HG03280 (cell line): Measurements from ENCODE around the gene PTPRR.

Experiments used
- ATAC-seq: cut with Tn5 transposase; IDR thresholded peaks from one replicate; pipeline ENCODE4 v1.9.1; 2021; ENCODE audit warnings: mild to moderate bottlenecking, moderate library complexity; ENCODE audit not compliant: unreplicated experiment

PTPRR gene

DNA sequence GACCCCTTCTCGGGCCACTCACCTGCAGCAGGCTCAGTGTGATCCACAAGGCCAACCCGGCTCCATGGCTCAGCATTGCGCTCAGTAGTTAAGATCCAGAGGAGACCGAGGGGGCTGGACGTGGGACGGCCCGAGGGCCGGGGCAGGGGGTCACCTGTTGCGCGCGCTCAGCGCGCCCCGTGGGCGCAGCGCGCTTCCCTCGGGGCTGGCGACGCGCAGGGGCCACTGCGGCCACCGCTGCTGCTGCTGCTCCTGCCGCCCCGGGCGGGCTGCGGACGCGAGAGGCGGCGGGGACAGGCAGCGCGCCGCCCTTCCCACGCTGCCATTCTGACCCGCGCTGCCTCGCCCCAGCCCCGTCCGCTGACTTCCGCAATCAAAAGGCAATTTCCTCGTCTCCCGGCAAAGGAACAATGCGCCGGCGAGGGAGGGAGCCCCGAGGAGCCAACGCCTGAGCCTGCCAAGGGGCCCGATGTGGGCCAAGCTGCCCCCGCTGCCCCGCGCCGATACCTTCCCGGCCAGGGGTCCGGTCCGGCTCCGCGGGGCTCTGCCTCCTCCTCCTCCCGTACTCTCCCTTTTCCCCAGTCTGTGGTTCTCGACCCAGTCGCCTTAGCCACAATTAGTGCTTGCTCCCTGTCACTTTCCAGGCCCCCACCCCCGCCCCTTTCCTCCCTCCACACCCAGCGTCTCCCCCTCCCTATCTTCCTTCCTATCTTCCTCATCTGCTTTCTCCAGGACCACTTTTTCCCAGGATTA, 310.6 kb downstream of the PTPRR start:
- no peak for ATAC-seq

- ATAC-seq, result no peak
Observed at GRCh38 chr12:70609203-70609602, 311.3 kb downstream of the PTPRR start.

- no peak for ATAC-seq
Observed at GRCh38 chr12:70608184-70608583, 312.4 kb downstream of the PTPRR start.

DNA sequence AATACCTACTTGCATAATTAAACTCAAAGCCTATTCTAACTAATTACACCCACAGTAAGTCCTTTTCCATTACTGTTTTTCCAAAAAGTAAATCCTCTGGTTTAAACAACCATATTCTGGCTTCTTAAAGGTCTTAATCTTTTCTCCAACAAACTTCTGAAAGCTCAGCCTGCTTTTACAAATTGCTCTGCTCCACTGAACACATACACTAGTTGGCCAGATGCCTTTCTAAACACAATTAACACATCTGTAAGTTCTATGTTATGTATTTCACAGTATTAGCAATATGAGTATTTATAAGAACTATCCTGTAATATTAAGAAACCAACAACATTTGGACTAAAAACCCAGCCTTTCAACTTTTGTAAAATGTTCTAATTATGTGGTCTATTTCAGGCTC, 313.4 kb downstream of the PTPRR start:
- ATAC-seq, result no peak

DNA sequence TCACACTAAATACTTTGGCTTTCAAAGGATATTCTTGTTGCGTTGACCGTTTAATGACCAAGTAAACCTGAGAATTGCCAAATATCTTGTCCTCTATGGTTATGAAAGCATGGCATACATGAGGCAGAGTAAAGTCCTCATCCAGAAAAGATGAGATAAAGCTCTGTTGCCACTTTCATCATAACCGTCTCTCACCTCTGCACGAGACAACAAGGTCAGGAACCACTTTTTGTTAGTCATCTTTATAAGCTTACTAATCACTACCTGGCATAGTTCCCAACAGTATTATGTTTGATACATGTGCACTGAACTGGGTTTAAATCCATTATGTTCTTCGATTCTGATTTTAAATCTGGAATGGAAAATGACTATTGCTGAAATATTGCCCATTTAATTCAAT, 314.6 kb downstream of the PTPRR start:
- ATAC-seq, result no peak

DNA sequence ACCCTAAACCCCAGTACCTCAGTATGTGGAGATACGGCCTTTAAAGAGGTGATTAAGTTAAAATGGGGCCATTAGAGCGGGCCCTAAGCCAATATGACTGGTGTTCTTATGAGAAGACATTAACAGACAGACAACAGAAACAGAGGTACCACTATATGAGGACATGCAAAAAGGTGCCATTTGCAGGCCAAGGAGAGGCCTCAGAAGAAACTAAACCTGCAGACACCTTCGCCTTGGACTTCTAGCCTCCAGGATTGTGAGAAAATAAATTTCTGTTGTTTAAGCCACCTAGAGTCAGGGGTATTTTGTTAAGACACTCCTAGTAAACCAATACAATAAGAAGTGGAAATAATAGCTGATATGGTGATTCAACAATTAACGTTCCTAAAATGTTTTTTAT, 315.9 kb downstream of the PTPRR start:
- no peak for ATAC-seq

DNA sequence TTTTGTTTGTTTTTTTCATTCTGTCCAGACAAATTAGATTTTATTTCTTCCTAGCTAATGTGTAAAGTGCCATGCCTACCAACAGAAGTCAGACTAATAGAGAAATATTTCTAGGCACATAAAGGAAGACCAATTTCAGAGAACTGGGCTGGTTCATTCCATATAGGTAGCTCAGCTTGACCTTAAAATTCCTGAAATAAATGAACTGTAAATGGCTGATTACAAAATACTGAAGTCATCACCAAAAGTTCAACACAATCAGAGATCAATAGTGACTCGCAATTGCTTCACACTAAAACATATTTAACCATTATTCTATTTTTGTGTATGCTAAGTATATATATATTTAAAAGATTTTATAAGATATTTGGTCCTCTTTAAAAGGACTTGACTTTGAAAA, 317.5 kb downstream of the PTPRR start:
- no peak for ATAC-seq

DNA sequence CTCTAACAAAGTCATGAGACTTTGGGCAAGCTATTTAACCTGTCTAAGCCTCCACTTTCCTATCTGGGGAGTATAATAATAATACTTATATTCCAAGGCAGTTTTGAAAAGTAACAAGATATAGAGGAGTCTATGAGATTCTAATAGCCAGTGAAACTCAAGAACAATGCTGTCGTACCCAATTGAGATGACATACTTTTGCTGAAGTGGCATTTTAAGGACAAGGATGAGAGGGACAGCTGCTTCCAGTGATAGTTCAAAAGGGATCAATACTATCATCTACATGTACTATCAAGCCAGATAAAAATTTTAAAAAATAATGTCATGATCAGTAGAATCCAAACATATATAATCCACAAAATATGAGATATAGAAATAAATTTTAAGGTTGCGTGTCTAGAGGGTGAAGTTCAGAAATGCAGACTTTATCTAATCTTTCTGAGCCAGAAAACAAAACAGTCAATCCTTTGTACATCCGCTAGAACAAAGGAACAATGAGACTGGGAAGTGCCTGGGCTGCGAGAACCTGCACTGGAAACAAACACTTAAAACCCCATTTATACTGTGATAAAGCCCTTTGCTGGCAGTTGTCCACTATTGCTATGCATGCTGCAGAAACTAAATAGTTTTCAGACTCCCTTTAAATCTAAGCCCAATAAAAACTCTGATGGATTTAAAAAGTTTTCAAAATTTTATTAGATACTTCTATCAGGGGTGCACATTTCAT, 321.9 kb downstream of the PTPRR start:
- ATAC-seq, result no peak

GRCh38 chr12:70592664-70593063, 327.9 kb downstream of the PTPRR start:
- ATAC-seq, result no peak

- no peak for ATAC-seq
Observed at GRCh38 chr12:70590549-70591226, 329.9 kb downstream of the PTPRR start.

DNA sequence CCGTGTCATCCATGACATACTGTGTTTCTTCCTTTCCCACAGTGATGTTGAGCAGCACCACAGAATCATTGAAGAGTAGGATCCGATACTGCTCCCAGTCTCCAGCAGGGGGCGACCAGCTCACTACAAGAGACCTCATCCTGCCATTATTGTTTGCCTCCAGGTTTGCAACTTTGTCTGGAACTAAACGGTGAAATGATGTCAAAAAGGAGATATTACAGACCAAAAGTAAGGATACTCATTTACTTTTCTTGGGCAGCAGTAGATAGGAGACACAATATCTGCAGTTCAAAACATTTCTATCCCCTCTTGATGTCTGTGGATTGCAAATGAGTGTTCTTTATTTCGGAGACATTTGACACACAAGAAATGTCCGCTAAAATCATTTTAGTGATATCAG, 330.5 kb downstream of the PTPRR start:
- peak; percentile 94 for ATAC-seq
